SK-N-SH treated with all-trans-retinoic acid at 6 μM for 48 hours (cell line): ENCODE data around the gene PRKAR1B.

Source experiments
- ARNTL ChIP-seq: fragments of 450-650 bp; formaldehyde crosslinking; IDR thresholded peaks from 2 replicates; pipeline ENCODE4 v1.5.0; 2020; ENCODE audit warnings: low read depth, mild to moderate bottlenecking, moderate library complexity, borderline replicate concordance
- BACH2 ChIP-seq: fragments of 250-450 bp; sonication (Bioruptor Pico); IDR thresholded peaks from 2 replicates; pipeline ENCODE4 v1.9.0; 2021; ENCODE audit warnings: mild to moderate bottlenecking, borderline replicate concordance
- GLIS3 ChIP-seq: fragments of 250-450 bp; sonication (Bioruptor Pico); IDR thresholded peaks from 2 replicates; pipeline ENCODE4 v1.5.0; 2020; ENCODE audit warnings: mild to moderate bottlenecking, moderate library complexity
- PATZ1 ChIP-seq: fragments of 250-450 bp; sonication (Bioruptor Pico); IDR thresholded peaks from 2 replicates; pipeline ENCODE4 v1.8.0; 2020; ENCODE audit warnings: mild to moderate bottlenecking, moderate library complexity, borderline replicate concordance
- RARB ChIP-seq: fragments of 250-450 bp; sonication (Bioruptor Pico); IDR thresholded peaks from 2 replicates; pipeline ENCODE4 v1.8.0; 2021; ENCODE audit warnings: mild to moderate bottlenecking, moderate library complexity
- SNAI2 ChIP-seq: fragments of 250-450 bp; sonication (Bioruptor Pico); IDR thresholded peaks from 2 replicates; pipeline ENCODE4 v1.5.0; 2020; ENCODE audit warnings: mild to moderate bottlenecking, moderate library complexity
- ZNF565 ChIP-seq: fragments of 450-650 bp; formaldehyde crosslinking; conservative IDR thresholded peaks from 2 replicates; pipeline ENCODE4 v1.5.0; 2020; ENCODE audit warnings: low read depth, mild to moderate bottlenecking, moderate library complexity
- ZNF70 ChIP-seq: fragments of 450-650 bp; formaldehyde crosslinking; IDR thresholded peaks from 2 replicates; pipeline ENCODE4 v1.5.0; 2020; ENCODE audit warnings: mild to moderate bottlenecking, moderate library complexity
- ZNF8 ChIP-seq: fragments of 450-650 bp; formaldehyde crosslinking; IDR thresholded peaks from 2 replicates; pipeline ENCODE4 v1.5.0; 2020; ENCODE audit warnings: mild to moderate bottlenecking, moderate library complexity
- TF ChIP-seq, protein P1 (sequence below): fragments of 250-450 bp; sonication (Bioruptor Pico); IDR thresholded peaks from 2 replicates; pipeline ENCODE4 v1.8.0; 2021; ENCODE audit warnings: low read depth, mild to moderate bottlenecking, moderate library complexity, borderline replicate concordance
- TF ChIP-seq, protein P2 (sequence below): fragments of 250-450 bp; sonication (Bioruptor Pico); IDR thresholded peaks from 2 replicates; pipeline ENCODE4 v1.5.1; 2020; ENCODE audit warnings: low read depth, mild to moderate bottlenecking, moderate library complexity

GRCh38 chr7:584820-585219 lies 142.3 kb downstream of the PRKAR1B start:
- TF ChIP-seq SNAI2 (CRISPR knock-in tag), result no peak
- no peak for TF ChIP-seq ZNF70 (CRISPR knock-in tag)
- TF ChIP-seq PATZ1 (CRISPR knock-in tag), result no peak
- TF ChIP-seq ZNF565 (CRISPR knock-in tag), result no peak
- TF ChIP-seq, protein P1, sequence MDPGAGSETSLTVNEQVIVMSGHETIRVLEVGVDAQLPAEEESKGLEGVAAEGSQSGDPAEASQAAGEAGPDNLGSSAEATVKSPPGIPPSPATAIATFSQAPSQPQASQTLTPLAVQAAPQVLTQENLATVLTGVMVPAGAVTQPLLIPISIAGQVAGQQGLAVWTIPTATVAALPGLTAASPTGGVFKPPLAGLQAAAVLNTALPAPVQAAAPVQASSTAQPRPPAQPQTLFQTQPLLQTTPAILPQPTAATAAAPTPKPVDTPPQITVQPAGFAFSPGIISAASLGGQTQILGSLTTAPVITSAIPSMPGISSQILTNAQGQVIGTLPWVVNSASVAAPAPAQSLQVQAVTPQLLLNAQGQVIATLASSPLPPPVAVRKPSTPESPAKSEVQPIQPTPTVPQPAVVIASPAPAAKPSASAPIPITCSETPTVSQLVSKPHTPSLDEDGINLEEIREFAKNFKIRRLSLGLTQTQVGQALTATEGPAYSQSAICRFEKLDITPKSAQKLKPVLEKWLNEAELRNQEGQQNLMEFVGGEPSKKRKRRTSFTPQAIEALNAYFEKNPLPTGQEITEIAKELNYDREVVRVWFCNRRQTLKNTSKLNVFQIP (CRISPR knock-in tag), result no peak
- TF ChIP-seq ARNTL (CRISPR knock-in tag), result no peak
- TF ChIP-seq, protein P2, sequence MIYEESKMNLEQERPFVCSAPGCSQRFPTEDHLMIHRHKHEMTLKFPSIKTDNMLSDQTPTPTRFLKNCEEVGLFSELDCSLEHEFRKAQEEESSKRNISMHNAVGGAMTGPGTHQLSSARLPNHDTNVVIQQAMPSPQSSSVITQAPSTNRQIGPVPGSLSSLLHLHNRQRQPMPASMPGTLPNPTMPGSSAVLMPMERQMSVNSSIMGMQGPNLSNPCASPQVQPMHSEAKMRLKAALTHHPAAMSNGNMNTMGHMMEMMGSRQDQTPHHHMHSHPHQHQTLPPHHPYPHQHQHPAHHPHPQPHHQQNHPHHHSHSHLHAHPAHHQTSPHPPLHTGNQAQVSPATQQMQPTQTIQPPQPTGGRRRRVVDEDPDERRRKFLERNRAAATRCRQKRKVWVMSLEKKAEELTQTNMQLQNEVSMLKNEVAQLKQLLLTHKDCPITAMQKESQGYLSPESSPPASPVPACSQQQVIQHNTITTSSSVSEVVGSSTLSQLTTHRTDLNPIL (CRISPR knock-in tag), result no peak
- TF ChIP-seq BACH2, result no peak
- TF ChIP-seq RARB (CRISPR knock-in tag), result no peak
- no peak for TF ChIP-seq ZNF8 (CRISPR knock-in tag)
- no peak for TF ChIP-seq GLIS3
